ENCODE data around the gene MYO1E. TPM values are rescaled to one million over a fixed set of nuclear protein-coding genes. Genes with fewer than 3 reads are reported as not detected.
"Not testable (repeated sequence)": the region's sequence is repeated elsewhere in the genome, so short reads cannot be mapped to it uniquely, and the experiment has no call there.

Gene MYO1E
- total RNA-seq, result 10 to 100 TPM; 51.0 to 61.0 TPM

DNA sequence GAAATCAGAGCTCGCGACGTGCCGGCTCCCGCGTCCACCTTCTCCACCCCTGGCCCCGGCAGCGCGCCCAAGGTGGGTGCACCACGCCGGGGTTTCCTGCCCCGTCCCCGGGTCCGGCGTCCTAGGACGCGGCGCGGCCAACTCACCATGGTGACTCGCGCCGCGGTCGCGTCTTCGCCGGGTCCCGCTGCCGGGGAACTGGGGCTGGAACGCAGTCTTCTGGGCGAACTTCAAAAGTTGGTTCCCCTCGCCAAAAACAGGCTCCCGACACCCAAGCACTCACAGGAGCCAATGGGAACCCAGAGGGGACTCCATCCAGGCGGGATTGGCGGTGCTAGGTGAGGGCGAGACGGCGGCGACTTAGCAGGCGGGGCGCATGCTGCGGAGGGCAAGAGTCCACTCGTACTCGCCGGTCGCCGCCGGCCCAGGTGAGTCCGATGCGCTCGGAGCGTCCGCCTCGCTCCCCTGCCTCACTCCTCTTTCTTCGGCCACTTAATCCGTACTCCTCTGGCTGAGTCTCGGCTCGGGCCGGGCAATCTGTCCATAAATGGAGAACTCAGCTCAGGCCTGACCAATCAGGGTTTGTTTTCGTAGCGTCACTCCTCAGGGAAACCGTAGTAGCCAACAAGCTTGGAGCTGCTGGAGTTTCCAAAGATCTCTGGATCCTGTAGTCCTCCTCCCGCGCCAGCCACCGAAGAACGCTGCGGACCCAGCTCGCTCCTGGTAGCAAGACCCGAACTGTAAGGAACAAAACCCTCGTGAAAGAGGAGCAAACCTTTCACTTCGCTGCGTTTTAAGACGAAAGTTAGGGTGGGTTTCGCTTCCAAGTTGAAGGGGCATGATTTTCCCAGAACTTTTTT lies at the start of gene MYO1E:
TSS of gene MYO1E (minus strand) at position 520 of the 860 bp plus-strand sequence. CDS start at position 149, 371 bp downstream.
- peaks cover 58% of the 10 kb centered on the region for H3K27me3 Mint-ChIP-seq
- peaks cover 3% of the 10 kb centered on the region for H3K36me3 Mint-ChIP-seq
- H3K27ac Mint-ChIP-seq, result peak within 1 kb of the TSS; percentile 34
- peaks cover 27% of the 10 kb centered on the region for H3K4me1 Mint-ChIP-seq
- no peaks in the 10 kb centered on the region for H3K9me3 Mint-ChIP-seq
- peak; percentile 40 for DNase-seq
- H3K4me3 Mint-ChIP-seq, result peak within 1 kb of the TSS; percentile 87

DNA sequence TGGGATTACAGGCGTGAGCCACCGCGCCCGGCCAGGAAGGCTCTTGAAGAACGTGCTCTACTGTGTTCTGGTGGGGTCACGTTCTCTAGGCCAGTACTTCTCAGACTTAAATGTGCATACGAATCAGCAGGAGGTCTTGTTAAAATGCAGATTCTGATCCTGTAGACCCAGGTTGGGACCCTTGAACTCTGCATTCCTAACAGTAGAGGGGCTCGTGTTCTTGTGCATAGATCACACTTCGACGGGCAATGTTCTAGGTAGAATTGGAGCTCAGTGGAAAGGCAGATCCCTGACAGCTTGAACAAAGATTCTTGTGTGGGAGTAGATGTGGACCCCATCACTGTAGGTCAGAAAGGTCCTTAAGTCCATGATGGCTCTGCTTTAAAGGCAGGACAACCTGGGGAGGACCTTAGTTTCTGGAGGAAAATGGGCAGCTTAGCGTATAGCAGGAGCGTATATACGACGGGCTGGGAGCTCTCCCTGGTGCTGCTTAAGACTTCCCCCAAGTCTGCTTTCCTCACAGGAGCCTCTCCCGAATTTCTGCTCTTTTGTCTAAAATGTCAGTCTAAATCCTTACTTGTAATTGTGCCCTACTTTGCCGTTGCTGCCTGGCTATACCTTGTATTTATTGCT lies 48.4 kb upstream of the MYO1E start:
- no peak overlapping the region for H3K4me3 Mint-ChIP-seq
- H3K4me1 Mint-ChIP-seq, result peaks cover 5% of the 10 kb centered on the region
- peaks cover 35% of the 10 kb centered on the region for H3K27me3 Mint-ChIP-seq
- no peaks in the 10 kb centered on the region for H3K36me3 Mint-ChIP-seq
- H3K9me3 Mint-ChIP-seq, result no peaks in the 10 kb centered on the region
- DNase-seq, result no peak
- H3K27ac Mint-ChIP-seq, result no peak overlapping the region

DNA sequence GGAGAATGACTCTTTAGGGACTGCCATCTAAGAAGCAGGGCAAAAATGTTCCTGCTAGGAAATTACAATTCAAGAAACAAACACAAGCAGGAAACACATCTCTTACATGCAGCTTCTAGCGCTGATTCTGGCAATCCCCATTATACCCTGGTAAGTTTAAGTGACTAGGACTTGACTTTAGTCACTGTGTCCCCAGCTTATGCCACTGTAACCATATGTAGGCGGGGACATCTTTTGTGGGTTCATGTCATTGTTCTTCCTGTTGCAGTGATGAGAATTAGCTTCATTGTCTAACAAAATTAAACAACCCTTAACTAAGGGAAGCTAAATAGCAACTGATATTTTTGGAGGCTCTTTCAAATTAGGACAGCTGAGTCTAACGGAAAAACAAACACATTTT lies 47.4 kb upstream of the MYO1E start:
- Mint-ChIP-seq H3K27ac (no peak overlapping the region), H3K27me3 (peaks cover 45% of the 10 kb centered on the region), H3K36me3 (no peaks in the 10 kb centered on the region), H3K4me1 (peaks cover 5% of the 10 kb centered on the region), H3K9me3 (no peaks in the 10 kb centered on the region), H3K4me3 (no peak overlapping the region)
- DNase-seq, result no peak

DNA sequence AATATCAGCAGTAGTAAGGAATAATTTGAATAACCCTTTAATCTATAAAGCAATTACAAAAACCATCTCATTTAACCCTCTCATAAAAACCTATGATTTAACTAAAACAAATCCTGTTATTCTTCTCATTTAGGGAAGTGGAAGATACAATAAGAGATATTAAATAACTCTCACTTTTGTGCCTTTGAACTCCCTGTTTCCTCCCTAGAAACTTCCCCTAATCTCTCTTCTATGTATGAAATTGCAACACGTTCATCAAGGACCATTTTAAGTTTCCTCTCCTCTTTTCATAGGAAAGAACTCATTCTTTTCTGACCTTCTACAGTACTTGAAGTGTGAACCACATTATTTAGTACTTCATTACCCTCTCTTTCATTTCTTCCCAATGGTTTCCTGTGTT lies 46.5 kb upstream of the MYO1E start:
- H3K4me1 Mint-ChIP-seq, result peaks cover 9% of the 10 kb centered on the region
- DNase-seq, result no peak
- H3K27me3 Mint-ChIP-seq, result peaks cover 48% of the 10 kb centered on the region
- H3K36me3 Mint-ChIP-seq, result no peaks in the 10 kb centered on the region
- no peaks in the 10 kb centered on the region for H3K9me3 Mint-ChIP-seq
- H3K4me3 Mint-ChIP-seq, result no peak overlapping the region
- H3K27ac Mint-ChIP-seq, result no peak overlapping the region

DNA sequence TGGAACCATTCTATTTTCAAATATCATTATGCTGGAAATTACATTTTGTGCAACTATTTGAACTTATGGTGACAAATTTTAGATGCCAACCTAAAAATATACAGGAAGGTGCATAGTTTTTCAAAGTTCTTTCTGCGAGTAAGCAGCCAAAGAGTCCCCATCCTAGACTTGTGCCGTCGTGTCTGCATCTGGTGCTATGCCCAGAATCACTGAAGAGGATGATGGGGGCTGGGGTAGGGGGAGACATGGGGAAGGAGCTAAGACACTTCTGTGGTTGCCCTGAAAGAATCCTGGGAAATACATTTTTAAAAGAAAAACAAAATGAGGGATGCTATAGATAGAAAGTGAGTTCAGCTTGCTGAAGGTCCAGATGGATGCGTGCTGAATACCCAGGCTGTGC lies 44.1 kb upstream of the MYO1E start:
- Mint-ChIP-seq H3K27me3 (peaks cover 43% of the 10 kb centered on the region), H3K36me3 (no peaks in the 10 kb centered on the region), H3K27ac (no peak overlapping the region), H3K4me3 (no peak overlapping the region), H3K9me3 (no peaks in the 10 kb centered on the region), H3K4me1 (peaks cover 29% of the 10 kb centered on the region)
- DNase-seq, result no peak

DNA sequence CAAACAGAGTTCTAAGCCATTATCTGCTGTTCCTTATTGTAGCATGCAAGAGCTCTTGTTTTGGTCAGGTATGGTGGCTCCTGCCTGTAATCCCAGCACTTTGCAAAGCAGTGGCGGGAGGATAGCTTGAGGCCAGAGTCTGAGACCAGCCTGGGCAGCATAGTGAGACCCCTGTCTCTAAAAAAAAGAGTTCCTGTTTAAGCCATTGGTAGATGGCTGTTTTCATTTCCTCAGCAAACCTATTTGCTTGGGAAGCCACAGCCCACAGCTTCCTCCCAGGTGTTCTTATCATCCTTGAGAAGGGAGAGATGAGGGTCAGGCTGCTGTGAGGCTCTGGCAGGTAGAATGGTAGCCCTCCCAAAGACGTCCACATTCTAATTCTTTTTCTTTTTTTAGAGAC lies 40.9 kb upstream of the MYO1E start:
- Mint-ChIP-seq H3K4me3 (no peak overlapping the region), H3K9me3 (no peaks in the 10 kb centered on the region), H3K4me1 (peaks cover 38% of the 10 kb centered on the region), H3K36me3 (no peaks in the 10 kb centered on the region), H3K27me3 (peaks cover 49% of the 10 kb centered on the region), H3K27ac (no peak overlapping the region)
- no peak for DNase-seq

DNA sequence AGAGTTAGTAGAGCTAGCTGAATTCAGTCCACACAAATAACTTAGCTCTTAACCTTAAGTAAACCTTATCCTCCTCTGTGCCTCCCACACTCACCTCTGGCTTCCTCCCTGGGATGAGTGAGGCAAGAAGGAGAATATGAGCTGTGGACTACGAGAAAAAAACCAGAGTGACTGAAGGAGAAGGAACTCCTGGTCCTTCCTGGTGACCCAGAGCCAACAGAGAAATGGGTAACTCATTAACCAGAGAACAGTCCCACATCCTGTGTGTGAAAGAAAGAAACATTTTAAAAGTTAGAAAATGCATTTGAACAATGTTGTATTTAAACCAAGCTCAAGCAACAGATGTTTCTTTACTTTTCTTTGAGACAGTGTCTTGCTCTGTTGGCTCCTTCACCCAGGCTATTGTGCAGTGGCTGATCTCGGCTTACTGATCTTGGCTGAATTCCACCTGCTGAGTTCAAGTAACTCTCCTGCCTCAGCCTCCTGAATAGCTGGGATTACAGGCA lies 37.8 kb upstream of the MYO1E start:
- Mint-ChIP-seq H3K4me3 (no peak overlapping the region), H3K27ac (no peak overlapping the region), H3K36me3 (no peaks in the 10 kb centered on the region), H3K4me1 (peaks cover 38% of the 10 kb centered on the region), H3K9me3 (no peaks in the 10 kb centered on the region), H3K27me3 (peaks cover 25% of the 10 kb centered on the region)
- no peak for DNase-seq

DNA sequence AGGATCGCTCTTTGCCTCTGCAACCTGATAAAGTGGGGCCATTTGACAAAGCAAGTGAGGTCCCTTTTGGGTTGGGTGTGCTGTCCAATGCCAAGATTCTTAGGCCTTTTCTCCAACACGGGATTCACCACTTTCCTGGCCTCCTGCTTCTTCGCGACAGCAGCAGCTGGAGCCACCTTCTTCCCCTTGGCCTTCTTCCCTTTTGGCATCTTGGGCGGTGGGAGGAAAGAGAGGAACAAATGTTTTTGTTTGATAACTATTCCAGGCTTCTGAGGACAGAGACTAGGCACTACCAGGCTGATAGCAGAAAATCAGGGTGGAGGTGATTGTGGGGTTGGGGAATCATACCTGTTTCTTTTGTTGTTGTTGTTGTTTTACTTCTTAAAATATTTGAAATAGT lies 35.3 kb upstream of the MYO1E start:
- DNase-seq, result no peak
- Mint-ChIP-seq H3K4me1 (peaks cover 24% of the 10 kb centered on the region), H3K4me3 (no peak overlapping the region), H3K9me3 (no peaks in the 10 kb centered on the region), H3K36me3 (no peaks in the 10 kb centered on the region), H3K27ac (no peak overlapping the region), H3K27me3 (peaks cover 22% of the 10 kb centered on the region)

DNA sequence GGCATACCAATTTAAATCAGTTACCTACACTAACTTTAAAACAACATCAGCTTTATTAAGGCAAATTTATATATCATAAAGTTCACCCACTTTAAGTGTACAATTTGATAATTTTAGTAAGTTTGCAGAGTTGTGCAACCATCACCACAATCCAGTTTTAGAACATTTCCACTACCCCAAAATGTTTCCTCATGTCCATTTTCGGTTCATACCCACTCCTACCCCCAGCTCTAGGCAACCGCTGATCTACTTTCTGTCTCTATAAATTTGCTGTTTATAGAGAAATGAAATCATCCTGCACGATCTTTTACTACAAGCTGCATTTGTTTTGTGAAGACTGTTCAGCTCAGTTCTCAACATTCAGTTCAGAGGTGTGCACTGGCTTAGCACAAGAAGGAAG lies 33.8 kb upstream of the MYO1E start:
- peaks cover 13% of the 10 kb centered on the region for H3K4me1 Mint-ChIP-seq
- H3K27me3 Mint-ChIP-seq, result peaks cover 17% of the 10 kb centered on the region
- no peak overlapping the region for H3K4me3 Mint-ChIP-seq
- H3K36me3 Mint-ChIP-seq, result no peaks in the 10 kb centered on the region
- H3K27ac Mint-ChIP-seq, result no peak overlapping the region
- no peaks in the 10 kb centered on the region for H3K9me3 Mint-ChIP-seq
- no peak for DNase-seq

DNA sequence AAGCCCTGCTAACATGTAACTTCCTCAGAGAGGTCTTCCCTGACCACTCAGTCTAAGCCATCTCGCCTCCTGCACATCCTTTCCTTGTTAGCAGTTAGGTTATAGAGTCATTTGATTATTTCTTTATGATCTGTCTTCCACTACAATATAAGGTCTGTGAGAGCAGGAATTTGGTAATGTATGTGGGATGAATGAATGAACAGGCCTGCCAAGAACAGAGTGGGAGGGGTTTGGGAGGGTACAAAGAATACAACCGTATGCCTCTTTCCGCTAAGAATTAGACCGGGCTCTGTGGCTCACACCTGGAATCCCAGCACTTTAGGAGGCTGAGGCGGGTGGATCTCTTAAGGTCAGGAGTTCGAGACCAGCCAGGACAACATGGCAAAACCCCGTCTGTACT lies 32.4 kb upstream of the MYO1E start:
- H3K4me1 Mint-ChIP-seq, result peaks cover 2% of the 10 kb centered on the region
- H3K27ac Mint-ChIP-seq, result no peak overlapping the region
- no peak overlapping the region for H3K4me3 Mint-ChIP-seq
- DNase-seq, result no peak
- H3K27me3 Mint-ChIP-seq, result peaks cover 15% of the 10 kb centered on the region
- no peaks in the 10 kb centered on the region for H3K36me3 Mint-ChIP-seq
- no peaks in the 10 kb centered on the region for H3K9me3 Mint-ChIP-seq

DNA sequence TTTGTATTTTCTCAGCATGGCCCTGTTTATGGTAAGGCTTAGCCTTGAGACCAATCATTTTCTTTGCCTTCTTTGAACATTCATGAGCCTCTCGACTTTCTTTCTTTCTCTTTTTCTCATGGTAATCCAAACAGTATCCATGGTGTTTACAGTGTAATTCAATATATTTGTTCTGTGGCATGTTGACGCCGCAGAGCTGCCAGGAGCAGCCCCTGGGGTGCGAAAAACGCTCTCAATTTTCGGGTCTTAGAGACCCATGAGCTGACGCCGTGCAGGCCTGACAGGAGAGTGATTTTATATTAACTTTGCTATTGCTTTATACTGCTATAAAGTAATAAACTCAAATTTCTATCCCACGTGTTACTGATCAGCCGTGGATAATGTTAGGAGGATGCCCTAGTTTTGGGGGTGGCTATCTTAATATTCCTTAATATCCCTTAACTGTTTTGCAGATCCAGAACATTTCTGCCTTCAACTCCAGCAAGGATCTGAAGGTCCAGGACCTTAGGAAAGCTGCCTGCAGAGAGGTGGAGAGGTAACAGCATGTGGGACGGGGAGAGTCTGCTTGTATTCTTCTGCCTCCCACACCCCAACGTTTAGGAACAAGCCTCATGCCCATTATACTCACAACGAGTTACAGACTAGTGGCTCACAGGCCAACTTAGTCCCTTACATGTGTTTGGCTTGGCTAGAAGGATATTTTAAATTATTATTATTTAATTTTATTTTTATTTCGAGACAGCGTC lies 29.3 kb upstream of the MYO1E start:
- H3K9me3 Mint-ChIP-seq, result no peaks in the 10 kb centered on the region
- no peaks in the 10 kb centered on the region for H3K36me3 Mint-ChIP-seq
- no peak for DNase-seq
- no peak overlapping the region for H3K27ac Mint-ChIP-seq
- peaks cover 2% of the 10 kb centered on the region for H3K4me1 Mint-ChIP-seq
- H3K27me3 Mint-ChIP-seq, result peaks cover 21% of the 10 kb centered on the region
- no peak overlapping the region for H3K4me3 Mint-ChIP-seq

DNA sequence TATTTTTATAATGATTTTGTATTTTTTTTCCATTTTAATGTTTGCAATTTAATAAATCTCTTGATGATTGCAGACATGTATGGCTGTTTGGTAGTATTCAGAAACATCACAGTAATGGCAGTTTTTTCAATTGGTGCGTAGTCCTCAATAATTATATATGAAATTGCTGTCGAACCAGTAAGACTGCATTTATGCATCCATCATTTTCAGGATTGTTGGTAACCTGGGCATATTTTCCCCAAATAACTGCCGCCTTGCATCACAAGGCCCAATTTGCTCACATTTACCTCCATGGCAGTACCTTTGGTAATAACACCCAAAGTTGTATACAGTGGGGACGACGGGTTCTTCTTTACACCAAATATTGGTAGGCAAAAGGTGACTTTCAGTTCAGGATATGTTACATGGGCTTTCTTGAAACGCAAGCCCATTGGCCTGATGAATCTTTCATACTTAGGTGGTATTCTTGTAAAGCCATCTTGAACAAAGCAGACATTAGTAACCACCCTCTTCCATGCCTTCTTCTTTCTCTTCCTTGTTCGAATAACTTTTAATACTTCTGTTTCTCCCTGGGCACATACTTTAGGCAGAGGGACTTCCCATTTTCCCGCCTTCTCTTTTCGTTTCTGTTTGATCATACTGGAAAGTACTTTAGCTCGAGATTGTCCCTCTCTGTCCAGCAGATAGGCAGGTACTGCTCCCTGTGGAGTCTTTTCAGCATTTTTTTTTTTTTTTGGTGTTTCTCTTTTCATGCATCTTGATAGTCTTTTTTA lies 28.6 kb upstream of the MYO1E start:
- not testable (repeated sequence) for H3K4me3 Mint-ChIP-seq, H3K36me3 Mint-ChIP-seq, DNase-seq, H3K4me1 Mint-ChIP-seq, H3K9me3 Mint-ChIP-seq, H3K27ac Mint-ChIP-seq
- peaks cover 23% of the 10 kb centered on the region for H3K27me3 Mint-ChIP-seq

DNA sequence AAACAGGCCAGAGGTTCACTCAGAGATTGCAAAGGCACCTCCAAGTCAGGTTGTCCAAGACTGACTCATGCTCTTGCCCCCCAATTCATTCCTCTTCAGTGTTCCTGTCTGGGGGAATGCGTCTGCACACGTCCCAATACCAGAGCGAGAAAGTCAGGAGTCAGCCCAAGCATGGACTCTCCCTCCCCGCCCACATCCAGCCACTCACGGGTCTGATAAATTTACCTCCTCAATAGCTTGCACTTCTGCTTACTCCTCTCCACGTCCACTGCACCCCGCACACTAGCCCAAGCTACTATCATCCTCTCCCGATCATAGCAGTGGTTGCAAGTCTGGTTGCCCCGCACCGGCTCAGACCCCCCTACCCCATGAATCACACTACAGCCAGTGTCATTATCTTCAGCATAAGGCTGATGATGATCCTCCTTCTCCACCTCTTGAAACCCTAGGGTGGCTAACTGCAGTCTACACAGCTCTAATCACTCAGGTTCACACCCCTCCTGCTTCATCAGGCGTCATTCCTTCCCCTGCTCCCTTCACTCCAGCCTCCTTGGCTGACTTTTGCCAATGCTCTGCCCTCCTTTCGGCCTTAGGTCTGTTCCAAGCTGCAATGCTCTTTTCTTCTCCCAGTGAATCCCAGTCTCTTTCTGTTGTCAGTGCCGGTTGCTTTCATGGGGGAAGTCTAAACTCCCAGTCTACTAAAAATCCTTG lies 27.6 kb upstream of the MYO1E start:
- DNase-seq, result no peak
- Mint-ChIP-seq H3K36me3 (no peaks in the 10 kb centered on the region), H3K27me3 (peaks cover 26% of the 10 kb centered on the region), H3K9me3 (no peaks in the 10 kb centered on the region), H3K27ac (no peak overlapping the region), H3K4me1 (peaks cover 2% of the 10 kb centered on the region), H3K4me3 (no peak overlapping the region)

DNA sequence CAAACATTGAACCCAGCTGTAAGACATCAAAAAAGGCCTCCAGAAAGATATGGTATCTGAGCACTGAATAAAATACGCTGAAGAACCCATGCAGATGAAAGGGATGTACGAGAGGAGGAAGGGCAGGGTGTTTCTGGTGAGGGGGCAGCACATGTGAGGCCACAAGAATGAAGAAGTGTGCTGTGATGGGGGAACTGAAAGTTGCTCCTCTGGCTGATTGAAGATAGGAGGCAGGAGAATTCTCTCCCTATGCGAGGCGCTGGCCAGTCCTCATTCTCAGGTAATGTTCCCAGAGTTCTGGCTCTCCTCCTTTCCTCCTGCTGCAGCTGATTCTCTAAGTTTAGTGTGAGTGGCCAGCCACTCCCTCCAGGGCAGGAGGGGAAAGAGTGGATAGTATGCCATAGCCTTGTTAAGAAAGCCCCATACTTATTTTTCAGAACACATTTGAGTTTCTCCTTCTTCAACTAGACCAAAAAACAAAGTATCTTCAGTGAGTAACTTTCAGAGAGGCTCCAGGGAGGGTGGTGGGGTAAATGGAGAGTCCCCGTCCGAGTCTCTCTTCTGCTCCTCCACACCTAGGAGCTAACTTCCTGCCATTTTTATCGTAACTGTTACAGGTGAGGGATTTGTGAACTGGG lies 26.9 kb upstream of the MYO1E start:
- H3K27me3 Mint-ChIP-seq, result peaks cover 23% of the 10 kb centered on the region
- H3K36me3 Mint-ChIP-seq, result no peaks in the 10 kb centered on the region
- no peak overlapping the region for H3K4me3 Mint-ChIP-seq
- no peak overlapping the region for H3K27ac Mint-ChIP-seq
- no peaks in the 10 kb centered on the region for H3K9me3 Mint-ChIP-seq
- no peak for DNase-seq
- peaks cover 2% of the 10 kb centered on the region for H3K4me1 Mint-ChIP-seq
